CD14-positive monocyte (primary cell): Measurements from ENCODE around the gene FAM117A. TPM values are rescaled to one million over a fixed set of nuclear protein-coding genes. Genes with fewer than 3 reads are reported as not detected.
"Not testable (repeated sequence)": the region's sequence is repeated elsewhere in the genome, so short reads cannot be mapped to it uniquely, and the experiment has no call there.

Experiments used
- DNase-seq, 3 donors: peaks; one replicate each; pipeline ENCODE4 v3.0.0-alpha.2; 2011 to 2022
- H2AFZ ChIP-seq: 2 replicates; pipeline ENCODE4 v1.6.0; 2012; ENCODE audit warnings: mild to moderate bottlenecking, low read depth, low read length, inconsistent platforms; ENCODE audit not compliant: insufficient read depth, poor library complexity, severe bottlenecking
- H3K27ac ChIP-seq, 2 donors: 1 replicate in 1 of 2; 2 replicates in 1 of 2; pipeline ENCODE4 v1.5.1; 2012 to 2013; ENCODE audit warnings: low read length in 2 of 2, control low read depth in 1 of 2, inconsistent platforms in 1 of 2, low read depth in 1 of 2, mild to moderate bottlenecking in 1 of 2
- H3K27me3 ChIP-seq, 2 donors: one replicate each; pipeline versions ENCODE4 v1.6.0 to v1.6.1; 2011 to 2013; ENCODE audit warnings: low read length in 2 of 2; ENCODE audit not compliant: control insufficient read depth in 2 of 2, insufficient read depth in 2 of 2
- H3K36me3 ChIP-seq, 2 donors: replicated peaks in 1 of 2; 1 replicate in 1 of 2; 2 replicates in 1 of 2; pipeline versions ENCODE4 v1.5.1 to v1.6.1; 2012 to 2013; ENCODE audit warnings: low read length in 2 of 2, control low read depth in 1 of 2, inconsistent platforms in 1 of 2, mild to moderate bottlenecking in 1 of 2; ENCODE audit not compliant: insufficient read depth in 2 of 2, control insufficient read depth in 1 of 2
- H3K4me1 ChIP-seq, 2 donors: 1 replicate in 1 of 2; 2 replicates in 1 of 2; pipeline versions ENCODE4 v1.5.1 to v1.6.1; 2012 to 2013; ENCODE audit warnings: low read length in 2 of 2, control low read depth in 1 of 2, inconsistent platforms in 1 of 2, mild to moderate bottlenecking in 1 of 2, moderate library complexity in 1 of 2; ENCODE audit not compliant: insufficient read depth in 2 of 2, control insufficient read depth in 1 of 2
- H3K4me2 ChIP-seq: replicated peaks from 2 replicates; pipeline ENCODE3; 2012; ENCODE audit warnings: low read length, moderate library complexity, mild to moderate bottlenecking; ENCODE audit not compliant: poor library complexity, severe bottlenecking; ENCODE audit errors: extremely low read depth
- H3K4me3 ChIP-seq, 3 experiments: fragments of 200-600 bp in 1 of 3; sonication (generic) in 1 of 3; replicated peaks in 1 of 3; 1 replicate in 2 of 3; 2 replicates in 1 of 3; pipeline ENCODE4 v1.5.1; 2011 to 2013; ENCODE audit warnings: low read length in 3 of 3, mild to moderate bottlenecking in 3 of 3, control low read depth in 2 of 3, low read depth in 2 of 3, inconsistent platforms in 1 of 3, moderate library complexity in 1 of 3
- H3K79me2 ChIP-seq: 2 replicates; pipeline ENCODE4 v1.6.0; 2012; ENCODE audit warnings: mild to moderate bottlenecking, control low read depth, inconsistent platforms, low read length, moderate library complexity; ENCODE audit not compliant: insufficient read depth
- H3K9ac ChIP-seq: 2 replicates; pipeline ENCODE4 v1.6.0; 2017; ENCODE audit warnings: low read length, mild to moderate bottlenecking; ENCODE audit not compliant: insufficient read depth, poor library complexity, severe bottlenecking
- H3K9me3 ChIP-seq, 2 donors: replicated peaks in 1 of 2; 1 replicate in 1 of 2; 2 replicates in 1 of 2; pipeline versions ENCODE4 v1.5.1 to v1.6.1; 2012 to 2013; ENCODE audit warnings: low read length in 2 of 2, control low read depth in 1 of 2; ENCODE audit not compliant: control insufficient read depth in 1 of 2, insufficient read depth in 1 of 2
- H4K20me1 ChIP-seq: 2 replicates; pipeline ENCODE4 v1.6.0; 2012; ENCODE audit warnings: mild to moderate bottlenecking, low read length, control low read depth, moderate library complexity; ENCODE audit not compliant: insufficient read depth
- H3K27ac Mint-ChIP-seq, 7 donors: one replicate each; pipeline ENCODE4 v1.8.0; 2020; ENCODE audit warnings: mild to moderate bottlenecking in 7 of 7, mixed read lengths in 7 of 7, moderate library complexity in 6 of 7, inconsistent platforms in 2 of 7
- H3K27me3 Mint-ChIP-seq, 3 donors: one replicate each; pipeline ENCODE4 v1.8.0; 2021 to 2022; ENCODE audit warnings: low read depth in 3 of 3, mild to moderate bottlenecking in 3 of 3, mixed read lengths in 3 of 3, moderate library complexity in 3 of 3, inconsistent platforms in 1 of 3
- H3K36me3 Mint-ChIP-seq, 2 donors: one replicate each; pipeline ENCODE4 v1.8.0; 2020; ENCODE audit warnings: mixed read lengths in 2 of 2, inconsistent platforms in 1 of 2, mild to moderate bottlenecking in 1 of 2
- H3K4me1 Mint-ChIP-seq: one replicate; pipeline ENCODE4 v1.8.0; 2020; ENCODE audit warnings: mild to moderate bottlenecking, mixed read lengths
- H3K4me3 Mint-ChIP-seq, 2 donors: one replicate each; pipeline ENCODE4 v1.8.0; 2020; ENCODE audit warnings: mild to moderate bottlenecking in 2 of 2, mixed read lengths in 2 of 2, moderate library complexity in 1 of 2
- H3K9me3 Mint-ChIP-seq, 7 donors: one replicate each; pipeline ENCODE4 v1.8.0; 2020 to 2022; ENCODE audit warnings: mixed read lengths in 7 of 7, mild to moderate bottlenecking in 6 of 7, moderate library complexity in 6 of 7, inconsistent platforms in 2 of 7
- WGBS: methylation state at CpG from one replicate; pipeline ENCODE4 v1.1.5; 2013; ENCODE audit warnings: missing lambda C conversion rate; ENCODE audit not compliant: insufficient coverage; 5-methylcytosine and 5-hydroxymethylcytosine counted together
- intact Hi-C, 2 donors: fragments of 100-400 bp; cut with micrococcal nuclease; formaldehyde crosslinking; loops; one replicate each; pipeline versions ENCODE4 v1.15.0 to v1.15.1; 2023
- polyA plus RNA-seq, 3 donors: library from polyadenylated mRNA; depleted of rRNA in 1 of 3; unstranded in 2 of 3; stranded (reverse) in 1 of 3; fragments of 300-500 nt in 2 of 3; fragments of >200 nt in 1 of 3; fragmentation: Illumina TruSeq in 2 of 3; gene quantifications; 1 replicate in 2 of 3; 2 replicates in 1 of 3; pipeline ENCODE4 v1.2.3, GENCODE V29; 2012 to 2021
- TF ChIP-seq, protein P1 (sequence below): fragments of 200-600 bp; IDR thresholded peaks from one replicate; pipeline ENCODE4 v1.8.0; 2022; ENCODE audit warnings: antibody characterized with exemption, mild to moderate bottlenecking

Gene FAM117A
- polyA plus RNA-seq, 3 donors = 11.8 to 34.9 (median 17.9) TPM

DNA sequence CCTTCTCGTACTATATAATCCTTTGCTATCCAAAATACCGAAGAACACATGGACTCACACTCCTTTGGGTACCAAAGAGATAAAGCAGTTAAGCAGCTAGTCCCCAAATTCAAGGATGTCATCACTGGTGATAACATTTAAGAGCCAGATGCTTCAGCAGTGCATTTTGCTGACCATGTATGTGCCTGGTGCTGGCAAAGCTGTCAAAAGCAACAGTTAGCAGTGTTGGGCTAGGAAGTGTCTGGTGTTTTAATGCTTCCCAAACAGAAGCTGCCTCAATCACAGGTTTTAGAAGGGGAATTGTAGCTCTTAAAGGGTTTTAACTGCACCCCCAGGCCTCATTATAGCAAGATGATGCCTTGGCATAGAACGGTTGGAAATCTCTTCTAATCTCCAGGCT is 4.7 kb downstream of the FAM117A start:
- DNase-seq = no peak
- TF ChIP-seq, protein P1, sequence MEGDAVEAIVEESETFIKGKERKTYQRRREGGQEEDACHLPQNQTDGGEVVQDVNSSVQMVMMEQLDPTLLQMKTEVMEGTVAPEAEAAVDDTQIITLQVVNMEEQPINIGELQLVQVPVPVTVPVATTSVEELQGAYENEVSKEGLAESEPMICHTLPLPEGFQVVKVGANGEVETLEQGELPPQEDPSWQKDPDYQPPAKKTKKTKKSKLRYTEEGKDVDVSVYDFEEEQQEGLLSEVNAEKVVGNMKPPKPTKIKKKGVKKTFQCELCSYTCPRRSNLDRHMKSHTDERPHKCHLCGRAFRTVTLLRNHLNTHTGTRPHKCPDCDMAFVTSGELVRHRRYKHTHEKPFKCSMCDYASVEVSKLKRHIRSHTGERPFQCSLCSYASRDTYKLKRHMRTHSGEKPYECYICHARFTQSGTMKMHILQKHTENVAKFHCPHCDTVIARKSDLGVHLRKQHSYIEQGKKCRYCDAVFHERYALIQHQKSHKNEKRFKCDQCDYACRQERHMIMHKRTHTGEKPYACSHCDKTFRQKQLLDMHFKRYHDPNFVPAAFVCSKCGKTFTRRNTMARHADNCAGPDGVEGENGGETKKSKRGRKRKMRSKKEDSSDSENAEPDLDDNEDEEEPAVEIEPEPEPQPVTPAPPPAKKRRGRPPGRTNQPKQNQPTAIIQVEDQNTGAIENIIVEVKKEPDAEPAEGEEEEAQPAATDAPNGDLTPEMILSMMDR = no peak
- Histone ChIP-seq H3K4me2 (no peak overlapping the region), H3K79me2 (peaks cover 96% of the 10 kb centered on the region), H2AFZ (no peak overlapping the region), H3K27ac (no peak overlapping the region), H3K36me3 (peaks cover 10 to 12% of the 10 kb centered on the region in 2 donors), H4K20me1 (peaks cover 32% of the 10 kb centered on the region), H3K4me1 (peaks cover 24 to 41% of the 10 kb centered on the region in 2 donors), H3K9me3 (no peaks in the 10 kb centered on the region), H3K4me3 (no peak overlapping the region), H3K27me3 (no peaks in the 10 kb centered on the region), H3K9ac (no peak overlapping the region)
- H3K9me3 Mint-ChIP-seq = peaks cover 0 to 2% (median 0%) of the 10 kb centered on the region in 7 donors
- intact Hi-C loops = no loop called here
- H3K36me3 Mint-ChIP-seq = peaks cover 6 to 26% of the 10 kb centered on the region in 2 donors
- H3K27me3 Mint-ChIP-seq = peaks cover 0 to 2% (median 0%) of the 10 kb centered on the region in 3 donors
- peaks cover 64% of the 10 kb centered on the region for H3K4me1 Mint-ChIP-seq
- 57% methylated on average over 1 of the region's 3 CpGs for WGBS
- no peak overlapping the region for H3K27ac Mint-ChIP-seq
- H3K4me3 Mint-ChIP-seq = no peak overlapping the region

GRCh38 chr17:49758464-49759010 is 5.4 kb downstream of the FAM117A start:
- Histone ChIP-seq H3K79me2 (peaks cover 97% of the 10 kb centered on the region), H3K36me3 (peaks cover 10 to 12% of the 10 kb centered on the region in 2 donors), H3K4me1 (peaks cover 24 to 39% of the 10 kb centered on the region in 2 donors), H4K20me1 (peaks cover 39% of the 10 kb centered on the region)
- H3K27ac ChIP-seq, H2AFZ ChIP-seq, intact Hi-C loops, H3K4me3 ChIP-seq, H3K4me2 ChIP-seq, H3K27me3 ChIP-seq, H3K27me3 Mint-ChIP-seq, H3K4me3 Mint-ChIP-seq, DNase-seq, H3K27ac Mint-ChIP-seq, H3K9me3 Mint-ChIP-seq, H3K9me3 ChIP-seq, H3K9ac ChIP-seq: not testable (repeated sequence)
- Mint-ChIP-seq H3K4me1 (peaks cover 69% of the 10 kb centered on the region), H3K36me3 (peaks cover 6 to 26% of the 10 kb centered on the region in 2 donors)
- no CpG with 5 or more reads among the region's 8 CpGs for WGBS
